ENCODE results near the gene RAB33A.

GRCh38 chrX:130136496-130136895 lies 35.3 kb upstream of the RAB33A start:
- TF ChIP-seq CTCF (conservative IDR thresholded peaks at IDR 0.05) (no peak), ZFX (IDR thresholded peaks at IDR 0.05) (no peak)

All from C4-2B (cell line).